Measurements from ENCODE around the gene LEMD2. TPM values are rescaled to one million over a fixed set of nuclear protein-coding genes. Genes with fewer than 3 reads are reported as not detected.

The LEMD2 gene
- polyA plus RNA-seq, 1 donor (not counting 4 experiments of a cell fraction or from before 2014, with no cell fraction given) = 48.6 TPM

DNA sequence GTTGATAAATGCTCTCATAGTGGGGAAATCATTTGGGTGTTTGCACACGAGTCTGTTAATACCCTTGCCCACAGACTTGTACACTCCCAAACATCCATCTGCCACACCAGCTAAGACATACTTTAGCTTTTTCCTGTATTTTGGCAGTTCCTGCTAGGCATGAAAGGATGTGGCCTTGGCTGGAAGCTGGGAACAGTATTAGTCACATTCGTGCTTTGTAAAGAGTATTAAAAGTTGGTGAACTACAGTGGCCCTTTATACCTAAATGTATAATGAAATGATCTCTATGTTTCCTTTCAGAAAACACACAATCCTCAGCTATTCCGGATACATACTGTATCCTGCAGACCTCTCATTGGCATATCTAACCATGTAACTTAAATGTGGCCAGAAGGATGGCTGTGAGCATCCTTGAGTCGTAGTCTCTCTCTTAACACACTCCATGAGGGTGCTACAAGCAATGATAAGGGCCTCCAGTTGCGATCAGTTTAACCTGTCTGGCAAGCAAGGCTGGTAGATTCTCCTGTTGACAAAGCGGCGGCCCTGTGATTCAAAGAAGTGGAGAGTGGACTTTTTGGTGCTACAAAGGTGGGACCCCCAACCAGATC, 1.5 kb downstream of the LEMD2 start:
- DNase-seq (ENCODE audit: low read depth, low spot score) (no peak), FAIRE-seq (no peak)
- H4K20me1 ChIP-seq (ENCODE audit: control insufficient read depth, extremely low read depth, insufficient read depth, low read length) = peaks cover 7% of the 10 kb centered on the region
- no peak overlapping the region for H2AFZ ChIP-seq (ENCODE audit: control insufficient read depth, low read length)
- TF ChIP-seq EZH2 (IDR thresholded peaks at IDR 0.05; ENCODE audit: low read length) = no peak
- TF ChIP-seq, protein P1, sequence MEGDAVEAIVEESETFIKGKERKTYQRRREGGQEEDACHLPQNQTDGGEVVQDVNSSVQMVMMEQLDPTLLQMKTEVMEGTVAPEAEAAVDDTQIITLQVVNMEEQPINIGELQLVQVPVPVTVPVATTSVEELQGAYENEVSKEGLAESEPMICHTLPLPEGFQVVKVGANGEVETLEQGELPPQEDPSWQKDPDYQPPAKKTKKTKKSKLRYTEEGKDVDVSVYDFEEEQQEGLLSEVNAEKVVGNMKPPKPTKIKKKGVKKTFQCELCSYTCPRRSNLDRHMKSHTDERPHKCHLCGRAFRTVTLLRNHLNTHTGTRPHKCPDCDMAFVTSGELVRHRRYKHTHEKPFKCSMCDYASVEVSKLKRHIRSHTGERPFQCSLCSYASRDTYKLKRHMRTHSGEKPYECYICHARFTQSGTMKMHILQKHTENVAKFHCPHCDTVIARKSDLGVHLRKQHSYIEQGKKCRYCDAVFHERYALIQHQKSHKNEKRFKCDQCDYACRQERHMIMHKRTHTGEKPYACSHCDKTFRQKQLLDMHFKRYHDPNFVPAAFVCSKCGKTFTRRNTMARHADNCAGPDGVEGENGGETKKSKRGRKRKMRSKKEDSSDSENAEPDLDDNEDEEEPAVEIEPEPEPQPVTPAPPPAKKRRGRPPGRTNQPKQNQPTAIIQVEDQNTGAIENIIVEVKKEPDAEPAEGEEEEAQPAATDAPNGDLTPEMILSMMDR (optimal IDR thresholded peaks at IDR 0.05 in 1 of 3, IDR thresholded peaks at IDR 0.05 in 1 of 3, conservative IDR thresholded peaks at IDR 0.05 in 1 of 3; ENCODE audit: extremely low read depth in 1 of 3, insufficient read depth in 2 of 3, low read length in 3 of 3) = no peak
- H3K4me3 ChIP-seq (ENCODE audit: control insufficient read depth in 2 of 3, extremely low read depth in 1 of 3, insufficient read depth in 2 of 3, low read depth in 1 of 3, low read length in 3 of 3) = peak overlapping the region; percentile 61 to 80 (median 79)
- no peaks in the 10 kb centered on the region for H3K27me3 ChIP-seq (ENCODE audit: control insufficient read depth, extremely low read depth, insufficient read depth, low read length)
- no peaks in the 10 kb centered on the region for H3K9me1 ChIP-seq (ENCODE audit: control insufficient read depth, extremely low read depth, insufficient read depth, low read length)
- H3K9me3 ChIP-seq (ENCODE audit: control insufficient read depth, low read depth, low read length) = no peaks in the 10 kb centered on the region
- peak overlapping the region; percentile 99 for H3K4me2 ChIP-seq (ENCODE audit: control insufficient read depth, extremely low read depth, insufficient read depth, low read depth, low read length)
- H3K79me2 ChIP-seq (ENCODE audit: control insufficient read depth, insufficient read depth, low read length) = peaks cover 41% of the 10 kb centered on the region
- peak overlapping the region; percentile 82 for H3K27ac ChIP-seq (ENCODE audit: control insufficient read depth, insufficient read depth, low read length)
- peak overlapping the region; percentile 90 for H3K9ac ChIP-seq (ENCODE audit: control insufficient read depth, extremely low read depth, insufficient read depth, low read length)
- peaks cover 12 to 29% of the 10 kb centered on the region in 2 experiments for H3K36me3 ChIP-seq (ENCODE audit: control insufficient read depth in 2 of 2, extremely low read depth in 1 of 2, insufficient read depth in 2 of 2, low read length in 2 of 2)
- peaks cover 26% of the 10 kb centered on the region for H3K4me1 ChIP-seq (ENCODE audit: control insufficient read depth, extremely low read depth, insufficient read depth, low read length)
- dilution Hi-C loops (cut with MboI; ENCODE audit: extremely low pct_ligation_motif_present, low sequenced_read_pairs) = no loop called here

DNA sequence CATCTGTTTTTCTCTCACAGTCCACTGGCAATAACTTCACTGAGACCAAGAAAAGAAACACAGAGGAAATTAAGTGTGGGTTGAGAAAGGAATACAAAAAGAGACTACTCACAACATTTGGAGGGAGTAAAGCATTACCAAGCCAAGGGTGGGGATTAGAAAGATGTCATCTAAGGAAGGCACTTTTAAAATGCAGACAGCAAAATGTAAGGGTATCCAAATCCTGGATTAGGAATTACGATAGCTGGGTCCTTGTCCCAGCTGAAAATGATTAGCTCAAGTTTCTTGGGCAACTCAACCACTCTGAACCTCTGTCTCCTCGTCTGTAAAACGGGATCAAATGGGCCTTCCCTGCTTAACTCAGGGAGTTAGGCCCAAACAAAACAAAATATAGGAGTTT, 2.2 kb downstream of the LEMD2 start:
- Histone ChIP-seq H3K9me3 (ENCODE audit: control insufficient read depth, low read depth, low read length) (no peaks in the 10 kb centered on the region), H3K27me3 (ENCODE audit: control insufficient read depth, extremely low read depth, insufficient read depth, low read length) (no peaks in the 10 kb centered on the region), H4K20me1 (ENCODE audit: control insufficient read depth, extremely low read depth, insufficient read depth, low read length) (peaks cover 7% of the 10 kb centered on the region), H3K79me2 (ENCODE audit: control insufficient read depth, insufficient read depth, low read length) (peaks cover 41% of the 10 kb centered on the region), H3K9ac (ENCODE audit: control insufficient read depth, extremely low read depth, insufficient read depth, low read length) (no peak overlapping the region), H3K4me2 (ENCODE audit: control insufficient read depth, extremely low read depth, insufficient read depth, low read depth, low read length) (peak overlapping the region; percentile 99), H2AFZ (ENCODE audit: control insufficient read depth, low read length) (no peak overlapping the region), H3K4me3 (ENCODE audit: control insufficient read depth in 2 of 3, extremely low read depth in 1 of 3, insufficient read depth in 2 of 3, low read depth in 1 of 3, low read length in 3 of 3) (peak overlapping the region in 1 of 3 experiments; percentile 79), H3K27ac (ENCODE audit: control insufficient read depth, insufficient read depth, low read length) (peak overlapping the region; percentile 82), H3K4me1 (ENCODE audit: control insufficient read depth, extremely low read depth, insufficient read depth, low read length) (peaks cover 29% of the 10 kb centered on the region), H3K9me1 (ENCODE audit: control insufficient read depth, extremely low read depth, insufficient read depth, low read length) (no peaks in the 10 kb centered on the region), H3K36me3 (ENCODE audit: control insufficient read depth in 2 of 2, extremely low read depth in 1 of 2, insufficient read depth in 2 of 2, low read length in 2 of 2) (peaks cover 12 to 35% of the 10 kb centered on the region in 2 experiments)
- dilution Hi-C loops (cut with MboI; ENCODE audit: extremely low pct_ligation_motif_present, low sequenced_read_pairs) = no loop called here
- TF ChIP-seq, protein P1 (optimal IDR thresholded peaks at IDR 0.05 in 1 of 3, IDR thresholded peaks at IDR 0.05 in 1 of 3, conservative IDR thresholded peaks at IDR 0.05 in 1 of 3; ENCODE audit: extremely low read depth in 1 of 3, insufficient read depth in 2 of 3, low read length in 3 of 3) = no peak
- TF ChIP-seq EZH2 (IDR thresholded peaks at IDR 0.05; ENCODE audit: low read length) = no peak
- no peak for FAIRE-seq
- no peak for DNase-seq (ENCODE audit: low read depth, low spot score)

Measured in keratinocyte (primary cell).